ENCODE data around the gene KLHL4. TPM values are rescaled to one million over a fixed set of nuclear protein-coding genes. Genes with fewer than 3 reads are reported as not detected.
"Not testable (repeated sequence)": the region's sequence is repeated elsewhere in the genome, so short reads cannot be mapped to it uniquely, and the experiment has no call there.

KLHL4 gene
- polyA plus RNA-seq, 1 donor (not counting 4 experiments of a cell fraction or from before 2014, with no cell fraction given) = 3.7 TPM

- no peak for DNase-seq (ENCODE audit: low read depth, low spot score)
- Histone ChIP-seq H3K36me3 (ENCODE audit: control insufficient read depth in 2 of 2, extremely low read depth in 1 of 2, insufficient read depth in 2 of 2, low read length in 2 of 2) (no peaks in the 10 kb centered on the region), H3K4me3 (ENCODE audit: control insufficient read depth in 2 of 3, extremely low read depth in 1 of 3, insufficient read depth in 2 of 3, low read depth in 1 of 3, low read length in 3 of 3) (no peak overlapping the region), H2AFZ (ENCODE audit: control insufficient read depth, low read length) (no peak overlapping the region), H3K79me2 (ENCODE audit: control insufficient read depth, insufficient read depth, low read length) (no peaks in the 10 kb centered on the region), H3K9ac (ENCODE audit: control insufficient read depth, extremely low read depth, insufficient read depth, low read length) (no peak overlapping the region), H4K20me1 (ENCODE audit: control insufficient read depth, extremely low read depth, insufficient read depth, low read length) (no peaks in the 10 kb centered on the region), H3K9me1 (ENCODE audit: control insufficient read depth, extremely low read depth, insufficient read depth, low read length) (no peaks in the 10 kb centered on the region), H3K4me1 (ENCODE audit: control insufficient read depth, extremely low read depth, insufficient read depth, low read length) (no peaks in the 10 kb centered on the region), H3K9me3 (ENCODE audit: control insufficient read depth, low read depth, low read length) (no peaks in the 10 kb centered on the region), H3K4me2 (ENCODE audit: control insufficient read depth, extremely low read depth, insufficient read depth, low read depth, low read length) (no peak overlapping the region), H3K27ac (ENCODE audit: control insufficient read depth, insufficient read depth, low read length) (no peak overlapping the region), H3K27me3 (ENCODE audit: control insufficient read depth, extremely low read depth, insufficient read depth, low read length) (no peaks in the 10 kb centered on the region)
- dilution Hi-C loops (cut with MboI; ENCODE audit: extremely low pct_ligation_motif_present, low sequenced_read_pairs) = no loop called here
- no peak for FAIRE-seq
- TF ChIP-seq CTCF (optimal IDR thresholded peaks at IDR 0.05 in 1 of 3, IDR thresholded peaks at IDR 0.05 in 1 of 3, conservative IDR thresholded peaks at IDR 0.05 in 1 of 3; ENCODE audit: extremely low read depth in 1 of 3, insufficient read depth in 2 of 3, low read length in 3 of 3) = no peak
- no peak for TF ChIP-seq EZH2 (IDR thresholded peaks at IDR 0.05; ENCODE audit: low read length)
These were observed 162.2 kb downstream of the KLHL4 start for GRCh38 chrX:87679849-87680248.

- Histone ChIP-seq H3K9me1 (ENCODE audit: control insufficient read depth, extremely low read depth, insufficient read depth, low read length) (no peaks in the 10 kb centered on the region), H2AFZ (ENCODE audit: control insufficient read depth, low read length) (no peak overlapping the region), H3K4me3 (ENCODE audit: control insufficient read depth in 2 of 3, extremely low read depth in 1 of 3, insufficient read depth in 2 of 3, low read depth in 1 of 3, low read length in 3 of 3) (no peak overlapping the region), H3K9me3 (ENCODE audit: control insufficient read depth, low read depth, low read length) (no peaks in the 10 kb centered on the region), H4K20me1 (ENCODE audit: control insufficient read depth, extremely low read depth, insufficient read depth, low read length) (no peaks in the 10 kb centered on the region), H3K27ac (ENCODE audit: control insufficient read depth, insufficient read depth, low read length) (no peak overlapping the region), H3K79me2 (ENCODE audit: control insufficient read depth, insufficient read depth, low read length) (no peaks in the 10 kb centered on the region), H3K36me3 (ENCODE audit: control insufficient read depth in 2 of 2, extremely low read depth in 1 of 2, insufficient read depth in 2 of 2, low read length in 2 of 2) (no peaks in the 10 kb centered on the region), H3K4me1 (ENCODE audit: control insufficient read depth, extremely low read depth, insufficient read depth, low read length) (no peaks in the 10 kb centered on the region), H3K4me2 (ENCODE audit: control insufficient read depth, extremely low read depth, insufficient read depth, low read depth, low read length) (no peak overlapping the region), H3K9ac (ENCODE audit: control insufficient read depth, extremely low read depth, insufficient read depth, low read length) (no peak overlapping the region), H3K27me3 (ENCODE audit: control insufficient read depth, extremely low read depth, insufficient read depth, low read length) (no peaks in the 10 kb centered on the region)
- DNase-seq (ENCODE audit: low read depth, low spot score) = no peak
- FAIRE-seq = no peak
- TF ChIP-seq EZH2 (IDR thresholded peaks at IDR 0.05; ENCODE audit: low read length) (no peak), CTCF (optimal IDR thresholded peaks at IDR 0.05 in 1 of 3, IDR thresholded peaks at IDR 0.05 in 1 of 3, conservative IDR thresholded peaks at IDR 0.05 in 1 of 3; ENCODE audit: extremely low read depth in 1 of 3, insufficient read depth in 2 of 3, low read length in 3 of 3) (no peak)
- dilution Hi-C loops (cut with MboI; ENCODE audit: extremely low pct_ligation_motif_present, low sequenced_read_pairs) = no loop called here
These were observed 170.1 kb downstream of the KLHL4 start for GRCh38 chrX:87687703-87688102.

- H3K79me2 ChIP-seq (ENCODE audit: control insufficient read depth, insufficient read depth, low read length); H3K4me1 ChIP-seq (ENCODE audit: control insufficient read depth, extremely low read depth, insufficient read depth, low read length); H3K4me2 ChIP-seq (ENCODE audit: control insufficient read depth, extremely low read depth, insufficient read depth, low read depth, low read length); H3K9me3 ChIP-seq (ENCODE audit: control insufficient read depth, low read depth, low read length); H3K27ac ChIP-seq (ENCODE audit: control insufficient read depth, insufficient read depth, low read length); H3K9me1 ChIP-seq (ENCODE audit: control insufficient read depth, extremely low read depth, insufficient read depth, low read length); H4K20me1 ChIP-seq (ENCODE audit: control insufficient read depth, extremely low read depth, insufficient read depth, low read length); H3K4me3 ChIP-seq (ENCODE audit: control insufficient read depth in 2 of 3, extremely low read depth in 1 of 3, insufficient read depth in 2 of 3, low read depth in 1 of 3, low read length in 3 of 3); H2AFZ ChIP-seq (ENCODE audit: control insufficient read depth, low read length); H3K9ac ChIP-seq (ENCODE audit: control insufficient read depth, extremely low read depth, insufficient read depth, low read length); H3K27me3 ChIP-seq (ENCODE audit: control insufficient read depth, extremely low read depth, insufficient read depth, low read length); H3K36me3 ChIP-seq (ENCODE audit: control insufficient read depth in 2 of 2, extremely low read depth in 1 of 2, insufficient read depth in 2 of 2, low read length in 2 of 2); DNase-seq (ENCODE audit: low read depth, low spot score); FAIRE-seq; dilution Hi-C loops (cut with MboI; ENCODE audit: extremely low pct_ligation_motif_present, low sequenced_read_pairs): not testable (repeated sequence)
These were observed 170.6 kb downstream of the KLHL4 start for GRCh38 chrX:87688113-87688748.

GRCh38 chrX:87689218-87689617 is 171.6 kb downstream of the KLHL4 start:
- H3K79me2 ChIP-seq (ENCODE audit: control insufficient read depth, insufficient read depth, low read length); FAIRE-seq; H3K27me3 ChIP-seq (ENCODE audit: control insufficient read depth, extremely low read depth, insufficient read depth, low read length); H4K20me1 ChIP-seq (ENCODE audit: control insufficient read depth, extremely low read depth, insufficient read depth, low read length); H3K4me2 ChIP-seq (ENCODE audit: control insufficient read depth, extremely low read depth, insufficient read depth, low read depth, low read length); H3K9ac ChIP-seq (ENCODE audit: control insufficient read depth, extremely low read depth, insufficient read depth, low read length); DNase-seq (ENCODE audit: low read depth, low spot score); dilution Hi-C loops (cut with MboI; ENCODE audit: extremely low pct_ligation_motif_present, low sequenced_read_pairs); H3K9me3 ChIP-seq (ENCODE audit: control insufficient read depth, low read depth, low read length); H3K27ac ChIP-seq (ENCODE audit: control insufficient read depth, insufficient read depth, low read length); H3K4me3 ChIP-seq (ENCODE audit: control insufficient read depth in 2 of 3, extremely low read depth in 1 of 3, insufficient read depth in 2 of 3, low read depth in 1 of 3, low read length in 3 of 3); H3K36me3 ChIP-seq (ENCODE audit: control insufficient read depth in 2 of 2, extremely low read depth in 1 of 2, insufficient read depth in 2 of 2, low read length in 2 of 2); H3K9me1 ChIP-seq (ENCODE audit: control insufficient read depth, extremely low read depth, insufficient read depth, low read length); H3K4me1 ChIP-seq (ENCODE audit: control insufficient read depth, extremely low read depth, insufficient read depth, low read length); H2AFZ ChIP-seq (ENCODE audit: control insufficient read depth, low read length): not testable (repeated sequence)

Data from keratinocyte (primary cell).